ENCODE data around the gene GPX1. TPM values are rescaled to one million over a fixed set of nuclear protein-coding genes. Genes with fewer than 3 reads are reported as not detected.
"Not testable (repeated sequence)": the region's sequence is repeated elsewhere in the genome, so short reads cannot be mapped to it uniquely, and the experiment has no call there.

The GPX1 gene
- polyA plus RNA-seq (ENCODE audit: insufficient read length): 146 TPM

- DNase-seq: peak; percentile 93
Measured at GRCh38 chr3:49358217-49358883, at the start of gene GPX1. TSS of gene GPX1 (minus strand) at chr3:49358353. CDS start at chr3:49358278, 75 bp downstream.

- no peak for DNase-seq
Measured at GRCh38 chr3:49406571-49407565, 48.7 kb upstream of the GPX1 start.

GRCh38 chr3:49405570-49405969 lies 47.4 kb upstream of the GPX1 start:
- not testable (repeated sequence) for DNase-seq

GRCh38 chr3:49403891-49404290 lies 45.7 kb upstream of the GPX1 start:
- DNase-seq: no peak

DNA sequence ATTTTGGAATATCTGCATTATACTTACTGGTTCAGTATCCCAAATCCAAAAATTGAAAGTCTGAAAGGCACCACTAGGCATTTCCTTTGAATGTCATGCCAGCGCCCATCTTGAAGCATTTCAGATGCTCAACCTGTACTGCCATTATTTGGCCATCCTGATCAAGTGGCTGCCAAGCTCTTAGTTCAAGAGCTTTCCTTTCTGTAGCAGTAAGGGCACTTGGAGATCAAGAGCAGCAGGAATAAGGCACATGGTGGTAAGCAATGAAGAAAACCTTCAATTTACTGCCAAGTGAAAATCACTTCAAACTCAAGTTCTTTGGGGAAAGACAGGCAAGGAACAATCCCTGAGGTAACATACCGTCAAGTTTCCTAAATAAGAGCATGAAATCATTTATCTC lies 43.6 kb upstream of the GPX1 start:
- DNase-seq: no peak

- DNase-seq: no peak
Measured at GRCh38 chr3:49399461-49399860, 41.3 kb upstream of the GPX1 start.

- no peak for DNase-seq
Measured at GRCh38 chr3:49397470-49397869, 39.3 kb upstream of the GPX1 start.

GRCh38 chr3:49391310-49391709 lies 33.2 kb upstream of the GPX1 start:
- not testable (repeated sequence) for DNase-seq

DNA sequence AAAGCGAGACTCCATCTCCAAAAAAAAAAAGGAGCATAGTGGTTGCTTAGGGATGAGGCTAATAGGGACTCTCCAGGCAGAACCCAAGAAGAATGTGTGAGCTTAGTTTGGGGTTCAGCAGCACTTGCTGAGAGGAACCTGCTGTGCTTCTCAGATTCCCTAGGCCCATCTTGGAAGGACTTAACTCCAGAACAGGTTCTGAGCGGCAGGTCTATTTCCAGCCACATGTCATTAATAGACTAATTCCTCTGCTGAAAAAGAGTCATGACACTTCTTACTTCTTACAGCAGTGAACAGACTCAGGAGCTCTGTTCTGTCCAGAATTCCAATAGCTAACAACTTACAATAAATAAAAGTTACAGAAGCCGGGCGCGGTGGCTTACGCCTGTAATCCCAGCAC lies 31.1 kb upstream of the GPX1 start:
- DNase-seq: no peak

DNA sequence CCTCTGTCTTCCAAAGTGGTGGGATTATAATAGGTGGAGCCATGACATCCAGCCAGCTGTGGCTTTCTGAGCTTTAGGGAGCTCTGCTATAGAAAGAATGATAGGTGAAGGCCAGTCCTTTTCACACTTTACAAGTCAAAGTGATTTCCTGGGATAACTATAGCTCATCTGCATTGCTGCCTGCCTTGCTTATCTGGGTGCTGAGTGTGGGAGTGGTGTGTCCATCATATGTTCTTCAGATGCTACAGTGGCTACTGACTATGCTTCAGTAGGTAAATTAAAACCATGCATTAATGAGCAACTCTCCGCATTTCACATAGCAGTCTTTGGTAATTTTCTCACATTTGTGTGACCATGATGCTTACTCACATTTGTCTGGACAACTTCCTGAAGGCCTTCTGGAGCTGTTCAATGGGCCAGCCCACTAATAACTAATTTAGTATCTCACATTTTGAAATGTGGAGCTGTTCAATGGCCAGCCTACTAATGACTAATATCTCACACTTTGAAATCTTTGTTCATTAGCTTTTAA lies 30.2 kb upstream of the GPX1 start:
- no peak for DNase-seq

DNA sequence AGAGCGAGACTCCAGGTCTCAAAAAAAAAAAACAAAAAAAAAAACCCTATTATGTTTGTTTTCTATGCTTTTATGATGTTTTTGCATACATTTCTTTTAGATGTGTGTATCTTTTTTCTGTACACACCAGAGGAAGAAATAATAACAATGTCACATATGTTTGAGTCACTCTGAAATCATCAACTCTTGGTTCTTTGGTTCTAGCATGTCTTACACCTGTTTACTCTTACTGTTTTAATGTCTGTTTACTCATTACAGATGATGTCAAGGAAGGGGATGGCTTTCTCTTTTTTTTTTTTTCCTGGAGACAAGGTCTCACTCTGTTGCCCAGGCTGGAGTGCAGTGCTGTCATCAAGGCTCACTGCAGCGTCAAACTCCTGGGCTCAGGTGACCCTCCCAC lies 29.6 kb upstream of the GPX1 start:
- DNase-seq: no peak

- no peak for DNase-seq
Measured at GRCh38 chr3:49386056-49386756, 28.1 kb upstream of the GPX1 start.

- no peak for DNase-seq
Measured at GRCh38 chr3:49385617-49386016, 27.5 kb upstream of the GPX1 start.

DNA sequence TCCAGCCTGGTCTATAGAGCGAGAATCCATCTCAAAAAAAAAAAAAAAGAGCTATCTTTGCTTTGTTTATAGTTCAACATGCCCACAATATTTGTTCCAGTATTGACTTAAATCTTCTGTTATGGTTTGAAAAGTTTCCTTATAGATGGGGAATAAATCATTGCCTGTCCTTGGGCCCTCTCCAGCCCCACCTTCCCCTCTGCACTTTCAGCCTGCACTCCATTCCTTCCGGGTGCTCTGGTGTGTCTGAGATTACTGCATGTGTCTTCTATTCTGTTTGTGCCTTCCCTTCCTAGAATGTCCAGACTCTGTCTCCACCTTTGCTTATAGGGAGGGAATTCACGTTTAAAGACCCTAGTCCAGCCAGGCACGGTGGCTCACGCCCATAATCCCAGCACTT lies 25.2 kb upstream of the GPX1 start:
- no peak for DNase-seq

- no peak for DNase-seq
Measured at GRCh38 chr3:49378249-49378895, 20.2 kb upstream of the GPX1 start.

GRCh38 chr3:49377483-49377882 lies 19.3 kb upstream of the GPX1 start:
- DNase-seq: no peak

- no peak for DNase-seq
Measured at GRCh38 chr3:49371946-49372345, 13.8 kb upstream of the GPX1 start.

GRCh38 chr3:49370585-49371290 lies 12.6 kb upstream of the GPX1 start:
- no peak for DNase-seq

- DNase-seq: no peak
Measured at GRCh38 chr3:49362561-49362960, 4.4 kb upstream of the GPX1 start.

GRCh38 chr3:49359623-49360022 lies 1.5 kb upstream of the GPX1 start:
- DNase-seq: no peak

DNA sequence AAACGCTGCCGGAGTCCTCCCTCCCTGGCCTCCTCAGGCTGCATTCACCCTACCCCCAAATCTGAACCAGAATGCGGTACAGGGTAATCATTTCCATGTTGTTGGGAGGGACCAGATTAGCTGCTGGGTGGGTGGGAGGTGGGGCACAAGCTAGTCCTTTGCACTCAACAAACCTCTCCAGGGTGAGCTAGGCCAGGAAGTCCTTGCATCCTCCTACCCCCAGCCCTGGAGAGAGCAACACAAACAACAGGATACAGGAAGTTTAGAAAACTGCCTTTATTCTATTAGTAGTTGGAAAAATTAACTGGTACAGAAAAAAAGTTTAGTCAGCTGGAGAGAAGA lies 702 bp upstream of the GPX1 start:
- DNase-seq: no peak
